ENCODE results near the gene GRB10.

The GRB10 gene

GRCh38 chr7:50717181-50717580, 65.5 kb downstream of the GRB10 start:
- DNase-seq = no peak

GRCh38 chr7:50714857-50715256, 67.8 kb downstream of the GRB10 start:
- no peak for DNase-seq

GRCh38 chr7:50713123-50713965, 69.4 kb downstream of the GRB10 start:
- no peak for DNase-seq

- DNase-seq = no peak
Observed at GRCh38 chr7:50712252-50713122, 70.2 kb downstream of the GRB10 start.

- no peak for DNase-seq
Observed at GRCh38 chr7:50711271-50712175, 71.2 kb downstream of the GRB10 start.

- no peak for DNase-seq
Observed at GRCh38 chr7:50710441-50711154, 72.1 kb downstream of the GRB10 start.

- no peak for DNase-seq
Observed at GRCh38 chr7:50709151-50709550, 73.5 kb downstream of the GRB10 start.

GRCh38 chr7:50707236-50708006, 75.3 kb downstream of the GRB10 start:
- DNase-seq = no peak

GRCh38 chr7:50706469-50706937, 76.2 kb downstream of the GRB10 start:
- no peak for DNase-seq

GRCh38 chr7:50704844-50705243, 77.9 kb downstream of the GRB10 start:
- DNase-seq = no peak

GRCh38 chr7:50703654-50704053, 79.0 kb downstream of the GRB10 start:
- no peak for DNase-seq

GRCh38 chr7:50699143-50699542, 83.6 kb downstream of the GRB10 start:
- no peak for DNase-seq

GRCh38 chr7:50697748-50698147, 84.9 kb downstream of the GRB10 start:
- no peak for DNase-seq

- DNase-seq = peak; percentile 24
Observed at GRCh38 chr7:50696810-50697582, 85.7 kb downstream of the GRB10 start.

- DNase-seq = no peak
Observed at GRCh38 chr7:50695026-50695425, 87.7 kb downstream of the GRB10 start.

GRCh38 chr7:50693455-50694130, 89.1 kb downstream of the GRB10 start:
- DNase-seq = no peak

- no peak for DNase-seq
Observed at GRCh38 chr7:50690541-50691011, 92.1 kb downstream of the GRB10 start.

GRCh38 chr7:50688226-50688590, 94.5 kb downstream of the GRB10 start:
- DNase-seq = no peak

GRCh38 chr7:50687575-50688225, 95.0 kb downstream of the GRB10 start:
- no peak for DNase-seq

Measured in CD4-positive, alpha-beta T cell treated with Interleukin-12 subunit alpha and Interleukin-12 subunit beta, for 1 hour (primary cell).